ENCODE results near the gene POLR2E. TPM values are rescaled to one million over a fixed set of nuclear protein-coding genes. Genes with fewer than 3 reads are reported as not detected.
A peak's percentile ranks its signal among the peaks of the same experiment; 100 is the strongest.

POLR2E gene
- total and polyA plus RNA-seq, 10 of the 15 experiments (the other 5 are each of a cell fraction or from before 2014, with no cell fraction given) = 4.0 to 487 (median 200) TPM

DNA sequence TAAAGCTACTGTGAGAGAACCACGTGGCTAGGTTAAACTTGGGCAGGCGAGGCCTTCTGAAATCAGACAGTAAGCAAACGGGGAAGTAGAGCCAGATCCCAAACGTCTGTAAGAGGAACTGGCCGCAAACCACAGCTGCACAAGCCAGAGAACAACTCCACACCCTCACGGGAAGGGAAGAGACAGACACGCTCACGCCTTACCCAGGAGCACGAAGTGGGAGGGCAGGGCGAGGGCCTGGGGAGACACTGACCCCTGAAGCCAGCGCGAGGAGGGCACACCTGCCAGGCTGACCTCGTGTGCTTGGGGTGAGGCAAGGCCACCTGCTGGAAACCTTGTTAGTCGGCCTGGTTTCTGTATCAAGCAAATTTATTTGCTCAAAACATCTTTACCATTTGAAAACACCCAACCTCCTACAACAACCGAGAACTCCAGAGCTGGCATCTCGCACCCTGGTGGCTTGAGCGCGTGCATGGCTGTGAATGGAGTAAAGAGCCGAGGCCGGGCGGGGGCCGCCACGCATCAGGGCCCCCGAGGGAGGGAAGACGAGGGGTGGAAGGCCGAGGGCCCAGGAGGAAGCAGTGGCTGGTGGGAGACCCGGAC, 7.3 kb downstream of the POLR2E start (continued):
- TF ChIP-seq, protein P1, sequence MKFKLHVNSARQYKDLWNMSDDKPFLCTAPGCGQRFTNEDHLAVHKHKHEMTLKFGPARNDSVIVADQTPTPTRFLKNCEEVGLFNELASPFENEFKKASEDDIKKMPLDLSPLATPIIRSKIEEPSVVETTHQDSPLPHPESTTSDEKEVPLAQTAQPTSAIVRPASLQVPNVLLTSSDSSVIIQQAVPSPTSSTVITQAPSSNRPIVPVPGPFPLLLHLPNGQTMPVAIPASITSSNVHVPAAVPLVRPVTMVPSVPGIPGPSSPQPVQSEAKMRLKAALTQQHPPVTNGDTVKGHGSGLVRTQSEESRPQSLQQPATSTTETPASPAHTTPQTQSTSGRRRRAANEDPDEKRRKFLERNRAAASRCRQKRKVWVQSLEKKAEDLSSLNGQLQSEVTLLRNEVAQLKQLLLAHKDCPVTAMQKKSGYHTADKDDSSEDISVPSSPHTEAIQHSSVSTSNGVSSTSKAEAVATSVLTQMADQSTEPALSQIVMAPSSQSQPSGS (IDR thresholded peaks at IDR 0.05; ENCODE audit: low read length) = peak; percentile 49; the same call in 1 of the 2 replicates
- peak; percentile 68 for TF ChIP-seq IKZF1 (conservative IDR thresholded peaks at IDR 0.05)
- TF ChIP-seq, protein P2, sequence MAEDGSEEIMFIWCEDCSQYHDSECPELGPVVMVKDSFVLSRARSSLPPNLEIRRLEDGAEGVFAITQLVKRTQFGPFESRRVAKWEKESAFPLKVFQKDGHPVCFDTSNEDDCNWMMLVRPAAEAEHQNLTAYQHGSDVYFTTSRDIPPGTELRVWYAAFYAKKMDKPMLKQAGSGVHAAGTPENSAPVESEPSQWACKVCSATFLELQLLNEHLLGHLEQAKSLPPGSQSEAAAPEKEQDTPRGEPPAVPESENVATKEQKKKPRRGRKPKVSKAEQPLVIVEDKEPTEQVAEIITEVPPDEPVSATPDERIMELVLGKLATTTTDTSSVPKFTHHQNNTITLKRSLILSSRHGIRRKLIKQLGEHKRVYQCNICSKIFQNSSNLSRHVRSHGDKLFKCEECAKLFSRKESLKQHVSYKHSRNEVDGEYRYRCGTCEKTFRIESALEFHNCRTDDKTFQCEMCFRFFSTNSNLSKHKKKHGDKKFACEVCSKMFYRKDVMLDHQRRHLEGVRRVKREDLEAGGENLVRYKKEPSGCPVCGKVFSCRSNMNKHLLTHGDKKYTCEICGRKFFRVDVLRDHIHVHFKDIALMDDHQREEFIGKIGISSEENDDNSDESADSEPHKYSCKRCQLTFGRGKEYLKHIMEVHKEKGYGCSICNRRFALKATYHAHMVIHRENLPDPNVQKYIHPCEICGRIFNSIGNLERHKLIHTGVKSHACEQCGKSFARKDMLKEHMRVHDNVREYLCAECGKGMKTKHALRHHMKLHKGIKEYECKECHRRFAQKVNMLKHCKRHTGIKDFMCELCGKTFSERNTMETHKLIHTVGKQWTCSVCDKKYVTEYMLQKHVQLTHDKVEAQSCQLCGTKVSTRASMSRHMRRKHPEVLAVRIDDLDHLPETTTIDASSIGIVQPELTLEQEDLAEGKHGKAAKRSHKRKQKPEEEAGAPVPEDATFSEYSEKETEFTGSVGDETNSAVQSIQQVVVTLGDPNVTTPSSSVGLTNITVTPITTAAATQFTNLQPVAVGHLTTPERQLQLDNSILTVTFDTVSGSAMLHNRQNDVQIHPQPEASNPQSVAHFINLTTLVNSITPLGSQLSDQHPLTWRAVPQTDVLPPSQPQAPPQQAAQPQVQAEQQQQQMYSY (CRISPR knock-in tag; IDR thresholded peaks at IDR 0.05) = no peak
- TF ChIP-seq, protein P3, sequence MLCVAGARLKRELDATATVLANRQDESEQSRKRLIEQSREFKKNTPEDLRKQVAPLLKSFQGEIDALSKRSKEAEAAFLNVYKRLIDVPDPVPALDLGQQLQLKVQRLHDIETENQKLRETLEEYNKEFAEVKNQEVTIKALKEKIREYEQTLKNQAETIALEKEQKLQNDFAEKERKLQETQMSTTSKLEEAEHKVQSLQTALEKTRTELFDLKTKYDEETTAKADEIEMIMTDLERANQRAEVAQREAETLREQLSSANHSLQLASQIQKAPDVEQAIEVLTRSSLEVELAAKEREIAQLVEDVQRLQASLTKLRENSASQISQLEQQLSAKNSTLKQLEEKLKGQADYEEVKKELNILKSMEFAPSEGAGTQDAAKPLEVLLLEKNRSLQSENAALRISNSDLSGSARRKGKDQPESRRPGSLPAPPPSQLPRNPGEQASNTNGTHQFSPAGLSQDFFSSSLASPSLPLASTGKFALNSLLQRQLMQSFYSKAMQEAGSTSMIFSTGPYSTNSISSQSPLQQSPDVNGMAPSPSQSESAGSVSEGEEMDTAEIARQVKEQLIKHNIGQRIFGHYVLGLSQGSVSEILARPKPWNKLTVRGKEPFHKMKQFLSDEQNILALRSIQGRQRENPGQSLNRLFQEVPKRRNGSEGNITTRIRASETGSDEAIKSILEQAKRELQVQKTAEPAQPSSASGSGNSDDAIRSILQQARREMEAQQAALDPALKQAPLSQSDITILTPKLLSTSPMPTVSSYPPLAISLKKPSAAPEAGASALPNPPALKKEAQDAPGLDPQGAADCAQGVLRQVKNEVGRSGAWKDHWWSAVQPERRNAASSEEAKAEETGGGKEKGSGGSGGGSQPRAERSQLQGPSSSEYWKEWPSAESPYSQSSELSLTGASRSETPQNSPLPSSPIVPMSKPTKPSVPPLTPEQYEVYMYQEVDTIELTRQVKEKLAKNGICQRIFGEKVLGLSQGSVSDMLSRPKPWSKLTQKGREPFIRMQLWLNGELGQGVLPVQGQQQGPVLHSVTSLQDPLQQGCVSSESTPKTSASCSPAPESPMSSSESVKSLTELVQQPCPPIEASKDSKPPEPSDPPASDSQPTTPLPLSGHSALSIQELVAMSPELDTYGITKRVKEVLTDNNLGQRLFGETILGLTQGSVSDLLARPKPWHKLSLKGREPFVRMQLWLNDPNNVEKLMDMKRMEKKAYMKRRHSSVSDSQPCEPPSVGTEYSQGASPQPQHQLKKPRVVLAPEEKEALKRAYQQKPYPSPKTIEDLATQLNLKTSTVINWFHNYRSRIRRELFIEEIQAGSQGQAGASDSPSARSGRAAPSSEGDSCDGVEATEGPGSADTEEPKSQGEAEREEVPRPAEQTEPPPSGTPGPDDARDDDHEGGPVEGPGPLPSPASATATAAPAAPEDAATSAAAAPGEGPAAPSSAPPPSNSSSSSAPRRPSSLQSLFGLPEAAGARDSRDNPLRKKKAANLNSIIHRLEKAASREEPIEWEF (IDR thresholded peaks at IDR 0.05; ENCODE audit: insufficient replicate concordance, low read depth, low read length) = no peak
- TF ChIP-seq ETV6 (conservative IDR thresholded peaks at IDR 0.05 in 1 of 2, IDR thresholded peaks at IDR 0.05 in 1 of 2; ENCODE audit: borderline replicate concordance in 1 of 2, low read depth in 1 of 2) = no peak
- TF ChIP-seq, protein P4, sequence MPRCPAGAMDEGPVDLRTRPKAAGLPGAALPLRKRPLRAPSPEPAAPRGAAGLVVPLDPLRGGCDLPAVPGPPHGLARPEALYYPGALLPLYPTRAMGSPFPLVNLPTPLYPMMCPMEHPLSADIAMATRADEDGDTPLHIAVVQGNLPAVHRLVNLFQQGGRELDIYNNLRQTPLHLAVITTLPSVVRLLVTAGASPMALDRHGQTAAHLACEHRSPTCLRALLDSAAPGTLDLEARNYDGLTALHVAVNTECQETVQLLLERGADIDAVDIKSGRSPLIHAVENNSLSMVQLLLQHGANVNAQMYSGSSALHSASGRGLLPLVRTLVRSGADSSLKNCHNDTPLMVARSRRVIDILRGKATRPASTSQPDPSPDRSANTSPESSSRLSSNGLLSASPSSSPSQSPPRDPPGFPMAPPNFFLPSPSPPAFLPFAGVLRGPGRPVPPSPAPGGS (IDR thresholded peaks at IDR 0.05; ENCODE audit: borderline replicate concordance, insufficient read depth, low read depth, low read length, poor library complexity, severe bottlenecking) = peak; percentile 78
- TF ChIP-seq TCF12 (IDR thresholded peaks at IDR 0.05; ENCODE audit: low read depth, low read length) = 0 out of 2 replicates have a peak, but pooled peaks have one; percentile 10
- TF ChIP-seq BMI1 (IDR thresholded peaks at IDR 0.05; ENCODE audit: borderline replicate concordance) = no peak
- peak; percentile 60 to 65; a peak in 2 of 4 replicates for TF ChIP-seq IKZF2 (IDR thresholded peaks at IDR 0.05)
- TF ChIP-seq ZBED1 (IDR thresholded peaks at IDR 0.05; ENCODE audit: borderline replicate concordance) = no peak
- peak; percentile 77; the same call in 1 of the 2 replicates for TF ChIP-seq MTA3 (IDR thresholded peaks at IDR 0.05; ENCODE audit: borderline replicate concordance, low read length)
- TF ChIP-seq HDAC6 (IDR thresholded peaks at IDR 0.05; ENCODE audit: unreplicated experiment) = no peak
- no peak for TF ChIP-seq TCF3 (IDR thresholded peaks at IDR 0.05; ENCODE audit: borderline replicate concordance, insufficient read depth, low read depth, low read length)
- no peak for TF ChIP-seq CHD4 (IDR thresholded peaks at IDR 0.05)
- TF ChIP-seq ZNF207 (IDR thresholded peaks at IDR 0.05; ENCODE audit: borderline replicate concordance) = no peak
- no peak for TF ChIP-seq NFYA (IDR thresholded peaks at IDR 0.05; ENCODE audit: borderline replicate concordance, low read depth, low read length)

All from GM12878 (cell line).